HG03196 (cell line): ENCODE measurements around the gene NEUROG3.
"Not testable (repeated sequence)": the region's sequence is repeated elsewhere in the genome, so short reads cannot be mapped to it uniquely, and the experiment has no call there.

Source experiments
- ATAC-seq: cut with Tn5 transposase; IDR thresholded peaks from one replicate; pipeline ENCODE4 v1.9.1; 2021; ENCODE audit not compliant: unreplicated experiment

Gene NEUROG3

GRCh38 chr10:69572159-69573055 is 815 bp downstream of the NEUROG3 start:
- ATAC-seq, result no peak

- ATAC-seq, result no peak
Observed at GRCh38 chr10:69571618-69572158, 1.5 kb downstream of the NEUROG3 start.

- ATAC-seq, result no peak
Observed at GRCh38 chr10:69570050-69570816, 3.0 kb downstream of the NEUROG3 start.

- no peak for ATAC-seq
Observed at GRCh38 chr10:69569396-69569934, 3.8 kb downstream of the NEUROG3 start.

GRCh38 chr10:69568472-69569395 is 4.5 kb downstream of the NEUROG3 start:
- no peak for ATAC-seq

GRCh38 chr10:69567920-69568319 is 5.3 kb downstream of the NEUROG3 start:
- ATAC-seq, result no peak

GRCh38 chr10:69562731-69563254 is 10.4 kb downstream of the NEUROG3 start:
- ATAC-seq, result no peak

- ATAC-seq, result no peak
Observed at GRCh38 chr10:69559525-69559924, 13.7 kb downstream of the NEUROG3 start.

GRCh38 chr10:69558559-69558958 is 14.7 kb downstream of the NEUROG3 start:
- no peak for ATAC-seq

GRCh38 chr10:69554611-69555010 is 18.6 kb downstream of the NEUROG3 start:
- no peak for ATAC-seq

GRCh38 chr10:69553328-69553727 is 19.9 kb downstream of the NEUROG3 start:
- ATAC-seq, result no peak

GRCh38 chr10:69552268-69552667 is 21.0 kb downstream of the NEUROG3 start:
- no peak for ATAC-seq

- ATAC-seq, result no peak
Observed at GRCh38 chr10:69549959-69550358, 23.3 kb downstream of the NEUROG3 start.

- no peak for ATAC-seq
Observed at GRCh38 chr10:69541463-69541862, 31.8 kb downstream of the NEUROG3 start.

- no peak for ATAC-seq
Observed at GRCh38 chr10:69538461-69538860, 34.8 kb downstream of the NEUROG3 start.

GRCh38 chr10:69537449-69537848 is 35.8 kb downstream of the NEUROG3 start:
- no peak for ATAC-seq

GRCh38 chr10:69536521-69536920 is 36.7 kb downstream of the NEUROG3 start:
- not testable (repeated sequence) for ATAC-seq

GRCh38 chr10:69533658-69534057 is 39.6 kb downstream of the NEUROG3 start:
- ATAC-seq, result no peak

GRCh38 chr10:69527961-69528360 is 45.3 kb downstream of the NEUROG3 start:
- ATAC-seq, result no peak
